Neural crest cell (in vitro differentiated cells): ENCODE data around the gene PUS3. TPM values are rescaled to one million over a fixed set of nuclear protein-coding genes. Genes with fewer than 3 reads are reported as not detected.
"Not testable (repeated sequence)": the region's sequence is repeated elsewhere in the genome, so short reads cannot be mapped to it uniquely, and the experiment has no call there.

Source experiments
- DNase-seq: peaks from one replicate; pipeline ENCODE4 v3.0.0; 2021; ENCODE audit warnings: low read depth, mixed read lengths, low spot score
- H3K27ac Mint-ChIP-seq: one replicate; pipeline ENCODE4 v1.8.0; 2021; ENCODE audit warnings: mild to moderate bottlenecking, mixed read lengths; ENCODE audit not compliant: unreplicated experiment
- H3K27me3 Mint-ChIP-seq: 2 replicates; pipeline ENCODE4 v1.8.0; 2021; ENCODE audit warnings: low read depth, mild to moderate bottlenecking, mixed read lengths
- H3K36me3 Mint-ChIP-seq: 2 replicates; pipeline ENCODE4 v1.8.0; 2021; ENCODE audit warnings: low read depth, mild to moderate bottlenecking, mixed read lengths
- H3K4me1 Mint-ChIP-seq: 2 replicates; pipeline ENCODE4 v1.8.0; 2021; ENCODE audit warnings: mixed read lengths
- H3K4me3 Mint-ChIP-seq: one replicate; pipeline ENCODE4 v1.8.0; 2021; ENCODE audit warnings: mild to moderate bottlenecking, mixed read lengths
- H3K9me3 Mint-ChIP-seq: 2 replicates; pipeline ENCODE4 v1.8.0; 2021; ENCODE audit warnings: mixed read lengths
- CTCF ChIP-seq: fragments of 200-600 bp; sonication (generic); conservative IDR thresholded peaks from 2 replicates; pipeline ENCODE4 v1.5.0; 2021; ENCODE audit warnings: antibody characterized with exemption, mild to moderate bottlenecking
- total RNA-seq: library from RNA; stranded (reverse); gene quantifications from 2 replicates; pipeline ENCODE4 v1.2.1, GENCODE V29; 2021

The PUS3 gene
- total RNA-seq, 1 donor from 2014 or later, result 14.9 TPM

GRCh38 chr11:125869521-125869920, 33.5 kb downstream of the PUS3 start:
- Mint-ChIP-seq H3K27ac (no peak overlapping the region), H3K4me3 (no peak overlapping the region), H3K36me3 (peaks cover 6% of the 10 kb centered on the region), H3K27me3 (peaks cover 3% of the 10 kb centered on the region), H3K4me1 (peaks cover 10% of the 10 kb centered on the region), H3K9me3 (peaks cover 5% of the 10 kb centered on the region)
- TF ChIP-seq CTCF, result no peak
- DNase-seq, result no peak

DNA sequence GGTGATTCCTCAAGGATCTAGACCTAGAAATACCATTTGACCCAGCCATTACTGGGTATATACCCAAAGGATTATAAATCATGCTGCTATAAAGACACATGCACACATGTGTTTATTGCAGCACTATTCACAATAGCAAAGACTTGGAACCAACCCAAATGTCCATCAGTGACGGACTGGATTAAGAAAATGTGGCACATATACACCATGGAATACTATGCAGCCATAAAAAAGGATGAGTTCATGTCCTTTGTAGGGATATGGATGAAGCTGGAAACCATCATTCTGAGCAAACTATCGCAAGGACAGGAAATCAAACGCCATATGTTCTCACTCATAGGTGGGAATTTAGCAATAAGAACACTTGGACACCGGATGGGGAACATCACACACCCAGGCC, 37.7 kb downstream of the PUS3 start:
- H3K27ac Mint-ChIP-seq, H3K27me3 Mint-ChIP-seq, H3K4me3 Mint-ChIP-seq, H3K4me1 Mint-ChIP-seq, DNase-seq, H3K9me3 Mint-ChIP-seq: not testable (repeated sequence)
- H3K36me3 Mint-ChIP-seq, result peaks cover 14% of the 10 kb centered on the region

DNA sequence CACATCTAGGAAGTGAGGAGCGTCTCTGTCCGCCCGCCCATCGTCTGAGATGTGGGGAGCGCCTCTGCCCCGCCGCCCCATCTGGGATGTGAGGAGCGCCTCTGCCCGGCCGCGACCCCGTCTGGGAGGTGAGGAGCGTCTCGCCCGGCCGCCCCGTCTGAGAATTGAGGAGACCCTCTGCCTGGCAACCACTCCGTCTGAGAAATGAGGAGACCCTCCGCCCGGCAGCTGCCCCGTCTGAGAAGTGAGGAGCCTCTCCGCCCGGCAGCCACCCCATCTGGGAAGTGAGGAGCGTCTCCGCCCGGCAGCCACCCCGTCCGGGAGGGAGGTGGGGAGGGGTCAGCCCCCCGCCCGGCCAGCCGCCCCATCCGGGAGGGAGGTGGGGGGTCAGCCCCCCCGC, 40.2 kb downstream of the PUS3 start:
- not testable (repeated sequence) for H3K4me1 Mint-ChIP-seq, H3K27me3 Mint-ChIP-seq, H3K27ac Mint-ChIP-seq, DNase-seq, H3K4me3 Mint-ChIP-seq
- Mint-ChIP-seq H3K36me3 (peaks cover 25% of the 10 kb centered on the region), H3K9me3 (peaks cover 16% of the 10 kb centered on the region)

- DNase-seq, H3K4me3 Mint-ChIP-seq, H3K27ac Mint-ChIP-seq, H3K27me3 Mint-ChIP-seq, H3K4me1 Mint-ChIP-seq: not testable (repeated sequence)
- peaks cover 19% of the 10 kb centered on the region for H3K9me3 Mint-ChIP-seq
- H3K36me3 Mint-ChIP-seq, result peaks cover 31% of the 10 kb centered on the region
Measured at GRCh38 chr11:125857670-125858069, 45.3 kb downstream of the PUS3 start.

GRCh38 chr11:125846188-125846587, 56.8 kb downstream of the PUS3 start:
- Mint-ChIP-seq H3K4me3 (no peak overlapping the region), H3K27ac (no peak overlapping the region), H3K9me3 (peaks cover 17% of the 10 kb centered on the region), H3K4me1 (peaks cover 9% of the 10 kb centered on the region), H3K27me3 (peaks cover 18% of the 10 kb centered on the region), H3K36me3 (peaks cover 14% of the 10 kb centered on the region)
- no peak for DNase-seq
- no peak for TF ChIP-seq CTCF

Other genes starting within 250 kb of the PUS3 start
- 0.73 and 1.2 TPM in 2 replicates for gene ACRV1, start 222.4 kb downstream of the PUS3 start, total RNA-seq
- not detected in 2 replicates for gene PATE1, start 156.9 kb downstream of the PUS3 start, total RNA-seq
- 0.70 TPM in 1 of 2 replicates, not detected in the other for gene PATE2, start 124.4 kb downstream of the PUS3 start, total RNA-seq
- not detected in 2 replicates for gene PATE3, start 115.1 kb downstream of the PUS3 start, total RNA-seq
- gene PATE4, start 69.9 kb downstream of the PUS3 start, total RNA-seq, result not detected in 2 replicates
- 7.1 and 7.7 TPM in 2 replicates for gene HYLS1, start 15.5 kb downstream of the PUS3 start, total RNA-seq
- 1.4 and 2.3 TPM in 2 replicates for gene DDX25, start 1.3 kb upstream of the PUS3 start, total RNA-seq
- not detected in 2 replicates for gene VSIG10L2, start 42.8 kb upstream of the PUS3 start, total RNA-seq
- gene CDON, start 159.7 kb upstream of the PUS3 start, total RNA-seq, result 21.3 and 22.1 TPM in 2 replicates